Measurements from ENCODE around the gene SCGB1C2.

SCGB1C2 gene

GRCh38 chr17:181245-182049 lies 44.1 kb downstream of the SCGB1C2 start, which contains the start of gene DOC2B:
TSS of gene DOC2B (minus strand) at chr17:181650. CDS start at chr17:181479, 171 bp downstream.
- H3K4me3 ChIP-seq (ENCODE audit: control insufficient read depth, low read depth, low read length): no peak within 1 kb of the TSS
- no peak for TF ChIP-seq CTCF (IDR thresholded peaks at IDR 0.05; ENCODE audit: control insufficient read depth, insufficient read depth, low read depth, low read length, missing control alignments)
- no peak for DNase-seq (ENCODE audit: low read depth)

DNA sequence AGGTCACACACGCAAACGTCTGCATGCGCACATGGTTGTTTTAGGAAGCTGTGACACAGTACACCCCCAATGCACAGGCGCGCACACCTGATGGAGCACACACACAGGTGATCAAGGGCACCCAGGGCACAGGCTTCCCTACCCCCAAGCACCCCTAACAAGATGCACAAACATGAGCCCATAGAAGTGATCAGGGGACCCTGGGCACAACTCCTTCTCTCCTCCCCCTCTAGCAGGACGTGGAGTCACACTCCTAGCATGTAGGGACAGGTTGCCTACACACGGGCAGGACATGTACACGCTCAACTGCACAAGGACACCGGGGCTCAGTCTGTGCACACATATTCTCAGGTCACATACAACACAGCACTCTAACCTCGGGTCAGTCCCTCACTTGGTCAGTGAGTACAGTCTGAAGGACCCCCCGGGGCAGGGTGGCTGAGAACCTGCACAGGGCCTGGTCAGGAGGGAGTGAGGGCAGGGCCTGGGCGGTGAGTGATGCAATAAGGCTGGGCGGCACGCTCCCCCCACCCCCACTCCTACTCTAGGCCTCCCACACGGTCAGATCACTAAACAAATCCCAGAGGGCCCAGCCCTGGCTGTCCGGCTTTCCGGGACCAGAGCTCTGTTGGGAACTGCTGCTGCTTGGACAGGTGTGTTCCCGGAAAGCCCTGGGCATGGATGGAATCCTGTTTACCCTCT lies 44.8 kb downstream of the SCGB1C2 start:
- no peak for TF ChIP-seq CTCF (IDR thresholded peaks at IDR 0.05; ENCODE audit: control insufficient read depth, insufficient read depth, low read depth, low read length, missing control alignments)
- no peak overlapping the region for H3K4me3 ChIP-seq (ENCODE audit: control insufficient read depth, low read depth, low read length)

DNA sequence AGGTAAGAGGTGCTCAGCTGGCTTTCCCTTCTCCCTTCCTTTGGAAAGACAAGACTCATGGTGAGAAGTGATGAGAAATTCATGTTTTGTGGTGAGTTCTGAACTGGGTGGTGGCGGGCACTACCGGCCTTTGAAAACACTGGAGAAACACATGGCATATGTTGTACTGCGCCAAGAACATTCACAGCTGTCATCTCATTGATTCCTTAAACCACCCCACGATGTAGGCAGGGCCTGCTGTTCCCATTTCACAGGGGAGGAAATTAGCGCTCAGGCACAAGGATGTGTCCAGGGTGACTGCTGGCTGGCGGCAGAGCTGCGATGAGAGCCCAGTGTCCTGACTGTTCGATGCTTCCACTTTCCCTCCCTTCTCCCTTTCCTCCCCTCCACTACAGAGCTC lies 45.7 kb downstream of the SCGB1C2 start:
- H3K4me3 ChIP-seq (ENCODE audit: control insufficient read depth, low read depth, low read length): no peak overlapping the region
- no peak for TF ChIP-seq CTCF (IDR thresholded peaks at IDR 0.05; ENCODE audit: control insufficient read depth, insufficient read depth, low read depth, low read length, missing control alignments)
- DNase-seq (ENCODE audit: low read depth): no peak

More for the DNA sequence above, 44.8 kb downstream of the SCGB1C2 start:
- no peak for DNase-seq (ENCODE audit: low read depth)

- no peak for DNase-seq (ENCODE audit: low read depth)
- no peak overlapping the region for H3K4me3 ChIP-seq (ENCODE audit: control insufficient read depth, low read depth, low read length)
- no peak for TF ChIP-seq CTCF (IDR thresholded peaks at IDR 0.05; ENCODE audit: control insufficient read depth, insufficient read depth, low read depth, low read length, missing control alignments)
Measured at GRCh38 chr17:185445-186138, 48.2 kb downstream of the SCGB1C2 start.

- no peak overlapping the region for H3K4me3 ChIP-seq (ENCODE audit: control insufficient read depth, low read depth, low read length)
- TF ChIP-seq CTCF (IDR thresholded peaks at IDR 0.05; ENCODE audit: control insufficient read depth, insufficient read depth, low read depth, low read length, missing control alignments): no peak
- DNase-seq (ENCODE audit: low read depth): no peak
Measured at GRCh38 chr17:187130-187529, 49.8 kb downstream of the SCGB1C2 start.

Measured in AG09309 (cell line).